GM18907 (cell line): ENCODE measurements around the gene CHCHD1.
"Not testable (repeated sequence)": the region's sequence is repeated elsewhere in the genome, so short reads cannot be mapped to it uniquely, and the experiment has no call there.

ENCODE experiments used
- ATAC-seq: cut with Tn5 transposase; IDR thresholded peaks from one replicate; pipeline ENCODE4 v1.9.1; 2021; ENCODE audit warnings: mild to moderate bottlenecking, moderate library complexity; ENCODE audit not compliant: unreplicated experiment

CHCHD1 gene

DNA sequence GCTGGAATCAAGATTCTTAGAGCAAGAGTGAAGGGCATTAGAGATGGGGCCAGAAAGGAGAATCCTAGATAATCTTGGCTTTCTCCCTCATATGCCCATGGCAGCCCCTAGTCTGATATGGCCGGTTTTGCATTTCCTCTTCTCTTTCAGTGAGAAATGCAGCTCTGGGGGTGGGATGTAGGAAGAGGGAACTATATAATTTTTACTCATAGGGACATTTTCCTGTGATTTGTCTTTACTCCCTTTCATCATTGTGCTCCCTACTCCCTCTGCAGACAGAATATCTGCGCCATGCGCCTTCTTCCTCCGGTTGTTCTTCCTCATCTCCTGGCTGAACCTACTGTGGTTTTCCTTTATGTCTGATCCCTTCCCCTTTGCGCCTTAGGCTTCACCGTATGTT lies 16.8 kb upstream of the CHCHD1 start:
- no peak for ATAC-seq

GRCh38 chr10:73768881-73769280 lies 13.0 kb upstream of the CHCHD1 start:
- ATAC-seq: no peak

- no peak for ATAC-seq
These were observed 12.5 kb upstream of the CHCHD1 start for GRCh38 chr10:73769396-73769795.

GRCh38 chr10:73771722-73772280 lies 10.0 kb upstream of the CHCHD1 start:
- peak; percentile 46 for ATAC-seq

- peak; percentile 60 for ATAC-seq
These were observed 9.3 kb upstream of the CHCHD1 start for GRCh38 chr10:73772281-73773151.

- no peak for ATAC-seq
These were observed 8.5 kb upstream of the CHCHD1 start for GRCh38 chr10:73773152-73773879.

DNA sequence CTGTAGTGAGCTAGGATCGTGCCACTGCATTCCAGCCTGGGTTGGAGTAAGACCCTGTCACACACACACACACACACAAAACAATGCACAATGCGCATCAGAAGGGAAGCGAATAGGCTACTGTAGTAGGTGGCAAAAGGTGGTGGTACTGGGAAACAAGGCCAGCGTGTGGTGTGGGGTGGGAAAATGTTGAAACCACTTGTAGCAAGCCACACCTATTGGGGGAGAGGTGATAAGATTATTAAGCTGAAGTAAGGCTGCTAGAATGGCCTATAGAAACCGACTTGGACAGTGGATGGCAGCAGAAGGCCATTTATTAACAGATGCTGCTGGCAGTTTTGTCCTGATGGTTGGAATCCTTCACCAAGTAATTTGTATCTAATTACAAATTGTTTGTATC lies 7.2 kb upstream of the CHCHD1 start:
- ATAC-seq: no peak

DNA sequence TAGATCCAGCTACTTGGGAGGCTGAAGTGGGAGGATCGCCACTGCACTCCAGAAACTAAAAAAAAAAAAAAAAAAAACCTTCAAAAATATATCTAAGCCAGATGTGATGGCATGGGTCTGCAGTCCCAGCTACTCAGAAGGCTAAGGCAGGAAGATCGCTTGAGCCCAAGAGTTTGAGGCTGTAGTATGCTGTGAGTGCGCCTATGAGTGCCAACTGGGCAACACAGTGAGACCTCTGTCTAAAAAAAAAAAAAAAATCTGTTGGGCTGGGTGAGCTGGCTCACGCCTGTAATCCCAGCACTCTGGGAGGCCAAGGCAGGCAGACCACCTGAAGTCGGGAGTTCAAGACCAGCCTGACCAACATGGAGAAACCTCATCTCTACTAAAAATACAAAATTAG lies 2.8 kb upstream of the CHCHD1 start:
- ATAC-seq: no peak

DNA sequence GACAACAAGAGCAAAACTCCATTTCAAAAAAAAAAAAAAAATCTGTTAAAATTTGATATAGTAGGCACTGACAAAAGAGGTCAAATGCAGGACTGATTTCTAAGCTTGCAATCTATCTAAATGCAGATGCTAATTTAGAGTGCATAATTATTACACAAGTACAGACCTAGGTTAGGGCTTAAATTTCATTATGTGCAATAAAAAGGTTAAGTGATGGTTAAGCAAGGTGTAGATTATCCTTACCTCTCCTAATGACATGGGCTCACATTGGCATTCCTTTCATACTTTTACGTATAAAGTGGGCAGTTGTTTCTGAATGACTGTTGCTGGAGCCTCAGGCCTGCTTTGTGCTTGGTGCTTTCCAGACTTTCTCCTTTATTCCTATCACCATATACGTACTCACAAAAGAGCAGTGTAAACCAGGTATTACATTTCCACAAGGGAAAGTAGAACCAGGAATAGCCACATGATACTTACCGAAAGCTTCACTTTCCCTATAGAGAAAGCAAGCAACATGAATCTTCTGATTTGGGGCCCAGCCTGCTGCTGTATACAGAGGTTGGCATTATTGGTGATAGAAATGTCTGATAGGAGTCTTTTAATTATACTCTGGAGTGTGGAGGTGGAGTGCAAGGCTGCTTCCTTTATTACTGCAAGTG lies 2.2 kb upstream of the CHCHD1 start:
- ATAC-seq: no peak

DNA sequence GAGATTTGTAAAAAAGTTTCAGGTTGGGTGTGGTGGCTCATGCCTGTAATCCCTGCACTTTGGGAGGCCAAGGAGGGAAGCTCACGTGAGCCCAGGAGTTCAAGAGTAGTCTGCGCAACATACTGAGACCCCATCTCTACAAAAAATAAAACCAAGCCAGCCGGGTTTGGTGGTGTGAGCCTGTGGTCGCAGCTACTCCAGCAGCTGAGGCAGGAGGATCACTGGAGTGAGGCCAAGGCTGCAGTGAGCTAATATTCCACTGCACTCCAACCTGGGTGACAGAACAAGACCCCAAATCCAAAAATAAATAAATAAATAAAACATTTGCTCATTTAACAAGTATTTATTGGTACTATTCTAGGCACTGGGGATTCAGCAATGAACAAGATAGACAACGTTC lies 1.5 kb upstream of the CHCHD1 start:
- no peak for ATAC-seq

- ATAC-seq: no peak
These were observed 882 bp upstream of the CHCHD1 start for GRCh38 chr10:73780966-73781365.

DNA sequence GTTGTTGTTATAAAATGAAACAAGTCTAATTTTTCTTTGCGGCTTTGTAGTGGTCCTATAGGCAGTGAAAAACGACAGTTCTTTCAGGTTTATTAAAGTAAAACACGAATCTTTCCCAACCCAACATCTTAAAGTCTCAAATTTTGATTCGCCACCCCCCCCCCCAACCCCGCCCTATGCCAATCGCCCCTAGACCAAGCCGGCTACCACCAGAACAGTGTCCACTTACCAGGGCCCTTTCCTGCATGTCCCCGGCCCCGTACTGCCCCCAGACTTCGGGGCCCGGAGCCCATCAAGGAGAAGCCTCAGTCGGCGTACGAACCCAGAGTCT lies 335 bp upstream of the CHCHD1 start:
- no peak for ATAC-seq

DNA sequence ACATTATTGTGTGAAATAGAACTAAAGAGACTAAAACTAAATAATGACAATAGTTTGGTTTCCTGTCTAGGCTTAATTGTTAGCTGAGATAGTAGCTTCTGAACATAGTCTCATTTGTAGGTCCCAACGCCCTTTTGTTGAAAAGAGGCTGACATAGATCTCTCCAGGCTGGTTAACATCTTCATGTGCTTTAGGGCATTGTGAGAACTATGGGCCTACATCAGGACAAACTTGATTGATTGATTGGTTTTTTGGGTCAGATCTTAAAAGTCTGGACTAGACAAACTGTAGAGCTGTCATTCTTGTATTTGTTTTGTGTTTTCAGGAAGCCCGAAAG lies 869 bp downstream of the CHCHD1 start:
- no peak for ATAC-seq

- ATAC-seq: peak; percentile 75
These were observed 3.4 kb downstream of the CHCHD1 start, which contains the start of gene ZSWIM8 for GRCh38 chr10:73785211-73785720. Gene ZSWIM8, plus strand, starts transcription at chr10:73785606. Its CDS starts 273 bp downstream, at chr10:73785879.

DNA sequence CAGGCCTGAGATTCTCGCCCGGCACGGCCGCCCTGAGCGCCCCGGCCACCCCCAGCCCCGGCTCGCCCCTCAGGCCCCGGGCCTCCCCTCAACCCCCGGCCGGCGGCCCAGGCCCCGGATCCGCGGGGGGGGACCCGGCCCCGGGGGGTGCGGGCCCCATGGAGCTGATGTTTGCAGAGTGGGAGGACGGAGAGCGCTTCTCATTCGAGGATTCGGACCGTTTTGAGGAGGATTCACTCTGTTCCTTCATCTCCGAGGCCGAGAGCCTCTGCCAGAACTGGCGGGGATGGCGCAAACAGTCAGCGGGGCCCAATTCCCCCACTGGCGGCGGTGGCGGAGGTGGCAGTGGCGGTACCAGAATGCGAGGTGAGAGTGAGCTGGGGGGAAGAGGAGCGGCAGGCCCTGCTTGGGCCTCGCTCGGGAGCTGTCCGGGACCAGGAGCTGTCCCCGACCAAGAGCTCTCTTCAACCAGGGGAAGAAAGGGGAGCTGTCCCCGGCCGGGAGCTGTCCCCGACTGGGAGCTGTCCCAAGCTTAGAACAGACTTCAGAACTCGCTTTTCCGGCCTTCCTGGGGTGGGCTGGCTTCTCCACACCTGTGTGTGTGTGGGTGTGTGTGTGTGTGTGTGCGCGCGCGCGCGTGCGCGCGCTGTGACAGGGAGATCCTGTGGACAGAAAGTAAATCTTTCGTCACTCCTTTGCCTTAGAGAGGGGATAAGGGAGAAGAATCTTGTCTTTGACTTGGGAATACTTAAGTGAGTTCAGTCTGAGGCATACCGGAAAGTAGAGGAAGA lies 4.1 kb downstream of the CHCHD1 start:
- peak; percentile 24 for ATAC-seq

DNA sequence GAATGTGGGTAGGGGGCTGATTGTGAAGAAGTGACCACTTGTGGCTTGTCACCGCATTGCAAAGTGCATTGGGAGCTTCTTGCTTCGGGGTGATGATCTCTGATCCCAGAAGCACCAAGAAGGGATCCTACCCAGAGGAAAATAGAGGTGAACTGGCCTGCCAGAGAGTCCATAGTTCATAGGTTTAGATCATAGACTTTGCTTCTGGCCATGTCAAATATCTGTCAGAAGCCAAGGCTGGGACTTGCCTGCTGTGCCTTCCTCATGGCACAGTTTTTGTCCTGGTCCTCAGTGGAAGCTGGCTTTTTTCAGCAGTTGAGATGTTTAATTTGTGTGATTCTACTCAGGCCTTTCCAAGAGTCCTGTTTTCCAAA lies 4.7 kb downstream of the CHCHD1 start:
- no peak for ATAC-seq

GRCh38 chr10:73787031-73787800 lies 5.4 kb downstream of the CHCHD1 start:
- ATAC-seq: not testable (repeated sequence)

- ATAC-seq: no peak
These were observed 7.2 kb downstream of the CHCHD1 start for GRCh38 chr10:73788864-73789658.

GRCh38 chr10:73789659-73790055 lies 7.8 kb downstream of the CHCHD1 start:
- no peak for ATAC-seq
